HG03066 (cell line): ENCODE results near the gene WDR36.

ENCODE experiments used
- ATAC-seq: cut with Tn5 transposase; IDR thresholded peaks from one replicate; pipeline ENCODE4 v1.9.1; 2021; ENCODE audit warnings: low read depth; ENCODE audit not compliant: unreplicated experiment

The WDR36 gene

DNA sequence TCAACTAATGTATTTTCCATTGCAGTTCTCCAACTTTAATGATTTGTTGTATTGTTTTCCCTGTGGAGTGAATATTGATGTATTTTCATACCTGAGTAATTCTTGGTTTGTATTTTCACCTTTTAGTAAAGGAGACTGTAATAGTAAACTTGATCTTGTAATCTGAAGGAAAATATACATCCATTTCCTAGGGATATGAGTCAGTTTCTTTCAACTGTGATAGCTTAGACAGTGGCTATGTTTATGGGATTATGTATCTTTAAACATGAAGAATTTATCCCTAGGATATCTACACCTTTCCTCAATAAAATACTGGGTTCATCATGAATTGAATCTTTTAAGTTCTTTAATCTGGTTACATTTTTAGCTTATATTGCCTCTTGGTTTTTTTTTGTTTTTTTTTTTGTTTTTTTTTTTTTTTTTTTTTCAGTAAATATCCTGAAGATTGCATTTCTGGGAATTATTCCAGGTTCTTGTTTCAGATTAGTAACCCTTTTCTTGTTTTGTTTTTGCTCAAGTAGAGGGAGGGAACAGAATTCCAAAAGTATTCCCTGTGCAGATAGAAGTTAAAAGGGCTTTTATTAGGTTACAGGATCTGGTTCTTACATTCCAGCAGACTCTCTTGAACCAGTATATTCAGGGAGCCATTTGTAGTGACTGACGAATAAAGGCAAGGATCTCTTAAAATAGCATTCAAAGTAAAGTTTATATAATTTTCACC is 7.1 kb downstream of the WDR36 start:
- ATAC-seq = no peak

- no peak for ATAC-seq
Observed at GRCh38 chr5:111106320-111106948, 14.3 kb downstream of the WDR36 start.

- no peak for ATAC-seq
Observed at GRCh38 chr5:111107371-111107770, 15.2 kb downstream of the WDR36 start.

GRCh38 chr5:111111956-111112355 is 19.8 kb downstream of the WDR36 start:
- no peak for ATAC-seq

GRCh38 chr5:111113678-111114077 is 21.5 kb downstream of the WDR36 start:
- no peak for ATAC-seq

- no peak for ATAC-seq
Observed at GRCh38 chr5:111115229-111115628, 23.1 kb downstream of the WDR36 start.

DNA sequence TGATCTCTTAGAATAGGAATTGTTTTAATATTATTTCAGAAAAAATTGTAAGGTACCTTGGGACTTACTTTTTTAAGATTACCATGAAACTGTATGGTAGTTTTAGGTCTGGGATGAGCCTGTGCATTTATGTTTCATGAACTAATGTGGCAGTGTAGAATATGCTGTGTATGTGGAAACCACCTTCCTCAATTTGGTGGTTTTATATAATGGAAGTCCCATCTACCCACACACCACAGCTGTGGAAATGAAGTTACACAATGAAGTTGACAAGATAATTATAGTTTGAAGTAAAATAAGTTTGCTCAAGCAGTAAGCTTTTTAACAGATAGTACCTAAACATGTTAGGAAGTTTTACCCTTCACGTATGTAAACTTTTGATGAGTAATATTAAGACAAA is 24.4 kb downstream of the WDR36 start:
- ATAC-seq = no peak

DNA sequence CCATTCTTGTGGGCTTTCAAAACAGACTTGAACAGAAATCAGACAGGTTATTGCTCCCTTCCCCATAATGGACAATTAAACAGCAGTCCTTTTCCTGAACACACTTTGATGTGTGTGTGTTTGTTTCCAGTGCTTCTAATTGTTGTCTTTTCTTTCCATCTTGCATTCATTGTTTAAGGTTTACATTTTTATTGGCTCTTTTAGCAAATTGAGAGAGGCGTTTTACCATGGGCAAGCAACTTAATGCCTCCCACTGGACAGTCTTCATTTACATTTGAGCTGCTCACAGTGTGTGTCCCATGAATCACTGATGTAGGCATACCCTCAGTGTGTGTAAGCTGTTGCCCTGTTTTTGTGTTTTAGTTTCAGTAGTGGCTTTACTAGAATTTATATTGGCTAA is 25.0 kb downstream of the WDR36 start:
- ATAC-seq = no peak

- ATAC-seq = no peak
Observed at GRCh38 chr5:111119221-111119620, 27.1 kb downstream of the WDR36 start.

GRCh38 chr5:111119856-111120255 is 27.7 kb downstream of the WDR36 start:
- ATAC-seq = no peak

GRCh38 chr5:111120911-111121310 is 28.8 kb downstream of the WDR36 start:
- no peak for ATAC-seq

GRCh38 chr5:111121926-111122325 is 29.8 kb downstream of the WDR36 start:
- no peak for ATAC-seq

GRCh38 chr5:111122398-111122797 is 30.2 kb downstream of the WDR36 start:
- no peak for ATAC-seq

DNA sequence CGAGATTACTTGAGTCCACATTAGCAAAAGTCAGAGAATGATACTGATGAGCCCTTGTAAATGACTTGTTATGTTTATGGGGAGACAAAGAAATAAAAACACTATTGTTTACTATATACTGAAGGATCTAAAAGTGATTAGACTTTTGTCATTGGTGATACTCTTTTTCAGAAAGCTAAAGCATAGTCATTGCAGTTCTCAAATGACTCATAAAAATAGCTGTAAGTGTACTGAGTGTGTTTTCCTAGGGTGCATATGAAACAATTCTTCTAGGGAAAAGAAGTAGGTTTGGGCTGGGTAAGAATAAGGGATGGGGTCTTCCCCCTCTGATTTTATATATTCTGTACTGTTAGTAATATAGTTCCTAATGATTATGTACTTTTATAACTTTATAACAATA is 32.6 kb downstream of the WDR36 start:
- no peak for ATAC-seq

DNA sequence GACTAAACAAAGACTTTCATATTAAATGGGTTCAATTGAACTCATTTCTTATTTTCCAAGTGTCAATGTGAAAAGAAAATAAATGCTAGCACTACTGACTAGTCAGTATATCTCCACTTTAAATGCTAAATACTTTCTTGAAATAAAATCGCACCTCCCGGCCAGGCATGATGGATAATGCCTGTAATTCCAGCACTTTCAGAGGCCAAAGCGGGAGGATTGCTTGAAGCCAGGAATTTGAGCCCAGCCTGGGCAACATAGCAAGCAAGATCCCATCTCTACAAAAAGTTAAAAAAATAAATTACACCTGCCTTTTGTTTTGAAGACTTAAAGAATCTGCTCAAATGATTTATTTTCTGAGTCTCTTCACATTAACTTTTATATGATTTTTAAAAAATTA is 34.7 kb downstream of the WDR36 start:
- ATAC-seq = no peak

GRCh38 chr5:111127453-111128195 is 35.5 kb downstream of the WDR36 start:
- no peak for ATAC-seq

- ATAC-seq = no peak
Observed at GRCh38 chr5:111129938-111130337, 37.8 kb downstream of the WDR36 start.

- no peak for ATAC-seq
Observed at GRCh38 chr5:111131356-111131755, 39.2 kb downstream of the WDR36 start.

GRCh38 chr5:111132076-111132475 is 39.9 kb downstream of the WDR36 start:
- no peak for ATAC-seq

DNA sequence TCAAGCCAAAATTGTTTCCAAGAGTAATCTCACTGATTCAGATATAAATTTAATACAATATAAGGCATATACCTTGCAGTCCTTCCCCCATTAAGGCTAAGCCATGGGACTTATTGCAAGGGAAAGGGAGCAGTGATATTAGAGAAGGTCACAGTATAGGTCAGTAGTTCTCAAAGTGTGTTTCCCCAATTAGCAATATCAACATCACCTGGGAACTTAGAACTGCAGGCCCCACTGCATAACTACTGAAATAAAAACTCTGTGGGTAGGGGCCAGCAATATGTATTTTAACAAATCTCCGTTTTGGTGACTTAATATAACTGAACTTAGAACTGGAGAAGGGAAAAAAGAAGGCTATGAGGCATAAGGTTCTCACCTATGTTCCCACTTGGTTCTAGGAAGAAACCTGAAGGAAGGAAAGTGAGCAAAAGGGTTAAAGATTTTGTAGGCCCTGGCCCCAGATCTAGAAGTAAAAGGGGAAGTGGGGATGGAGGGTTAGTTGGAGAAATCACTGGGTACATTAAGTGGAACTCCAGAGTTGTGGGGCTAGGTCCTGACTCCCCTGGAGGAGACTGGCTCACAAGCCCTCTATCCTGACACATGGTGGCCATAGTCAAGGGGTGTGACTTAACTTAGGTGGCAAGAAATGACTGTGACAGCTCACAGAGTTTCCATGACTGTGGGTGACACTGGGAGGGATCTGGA is 40.7 kb downstream of the WDR36 start:
- no peak for ATAC-seq

DNA sequence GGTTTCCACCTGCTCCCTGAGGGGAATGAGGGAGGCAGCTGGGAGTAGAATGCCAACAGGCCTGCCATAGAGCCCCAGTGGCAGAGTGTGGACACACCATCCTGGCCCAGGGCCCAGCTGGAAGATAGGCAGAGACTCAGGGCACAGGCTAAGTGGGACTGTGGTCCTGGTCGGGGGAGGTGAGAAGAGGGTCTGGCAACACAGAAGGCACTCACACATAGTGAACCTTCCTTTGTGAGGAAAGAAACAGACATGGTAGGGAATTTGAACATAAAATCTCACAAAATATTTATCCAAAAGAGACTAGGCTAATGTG is 41.2 kb downstream of the WDR36 start:
- no peak for ATAC-seq
